Measurements from ENCODE around the gene OASL.
A peak's percentile ranks its signal among the peaks of the same experiment; 100 is the strongest.
"Not testable (repeated sequence)": the region's sequence is repeated elsewhere in the genome, so short reads cannot be mapped to it uniquely, and the experiment has no call there.

Gene OASL

GRCh38 chr12:121038861-121039668 is at the start of gene OASL:
OASL (minus strand) TSS chr12:121039246; CDS start chr12:121038971, 275 bp downstream.
- peak; percentile 50 for DNase-seq (ENCODE audit: low read depth)

GRCh38 chr12:121088195-121088585 is 49.1 kb upstream of the OASL start:
- DNase-seq (ENCODE audit: low read depth): no peak

GRCh38 chr12:121087467-121088194 is 48.6 kb upstream of the OASL start:
- no peak for DNase-seq (ENCODE audit: low read depth)

GRCh38 chr12:121086781-121087295 is 47.8 kb upstream of the OASL start:
- no peak for DNase-seq (ENCODE audit: low read depth)

- no peak for DNase-seq (ENCODE audit: low read depth)
Measured at GRCh38 chr12:121085506-121086353, 46.7 kb upstream of the OASL start.

GRCh38 chr12:121085069-121085468 is 46.0 kb upstream of the OASL start:
- no peak for DNase-seq (ENCODE audit: low read depth)

GRCh38 chr12:121084229-121084628 is 45.2 kb upstream of the OASL start:
- DNase-seq (ENCODE audit: low read depth): no peak

- no peak for DNase-seq (ENCODE audit: low read depth)
Measured at GRCh38 chr12:121080909-121081308, 41.9 kb upstream of the OASL start.

- no peak for DNase-seq (ENCODE audit: low read depth)
Measured at GRCh38 chr12:121079736-121080272, 40.8 kb upstream of the OASL start.

- DNase-seq (ENCODE audit: low read depth): not testable (repeated sequence)
Measured at GRCh38 chr12:121077440-121077839, 38.4 kb upstream of the OASL start.

GRCh38 chr12:121075911-121076310 is 36.9 kb upstream of the OASL start:
- DNase-seq (ENCODE audit: low read depth): not testable (repeated sequence)

- no peak for DNase-seq (ENCODE audit: low read depth)
Measured at GRCh38 chr12:121072147-121072546, 33.1 kb upstream of the OASL start.

GRCh38 chr12:121069206-121069605 is 30.2 kb upstream of the OASL start:
- no peak for DNase-seq (ENCODE audit: low read depth)

GRCh38 chr12:121065345-121065744 is 26.3 kb upstream of the OASL start:
- DNase-seq (ENCODE audit: low read depth): no peak

GRCh38 chr12:121064586-121064985 is 25.5 kb upstream of the OASL start:
- DNase-seq (ENCODE audit: low read depth): not testable (repeated sequence)

- DNase-seq (ENCODE audit: low read depth): no peak
Measured at GRCh38 chr12:121064116-121064515, 25.1 kb upstream of the OASL start.

- DNase-seq (ENCODE audit: low read depth): no peak
Measured at GRCh38 chr12:121062391-121063045, 23.5 kb upstream of the OASL start.

- DNase-seq (ENCODE audit: low read depth): no peak
Measured at GRCh38 chr12:121061831-121062230, 22.8 kb upstream of the OASL start.

GRCh38 chr12:121060149-121061001 is 21.3 kb upstream of the OASL start:
- peak; percentile 42 for DNase-seq (ENCODE audit: low read depth)
